K562 (cell line): ENCODE measurements around the gene C19orf85. TPM values are rescaled to one million over a fixed set of nuclear protein-coding genes. Genes with fewer than 3 reads are reported as not detected.
A peak's percentile ranks its signal among the peaks of the same experiment; 100 is the strongest.

Source experiments
- DMBX1 ChIP-seq: fragments of 250-450 bp; sonication (Bioruptor Pico); IDR thresholded peaks from 2 replicates; pipeline ENCODE4 v1.8.0; 2022; ENCODE audit warnings: inconsistent platforms, mild to moderate bottlenecking, moderate library complexity, borderline replicate concordance
- ELF2 ChIP-seq: fragments of 250-450 bp; sonication (Bioruptor Pico); IDR thresholded peaks from 2 replicates; pipeline ENCODE4 v1.5.0; 2021; ENCODE audit warnings: mild to moderate bottlenecking
- EP300 ChIP-seq: IDR thresholded peaks from 2 replicates; pipeline ENCODE4 v1.6.1; 2012; ENCODE audit warnings: low read length, improper control_type of control experiment
- FOXJ2 ChIP-seq: fragments of 200-800 bp; sonication (Bioruptor generic); IDR thresholded peaks from 2 replicates; pipeline ENCODE4 v1.6.1; 2016; ENCODE audit warnings: missing genetic modification characterization, missing compliant biosample characterization
- GTF3C2 ChIP-seq: IDR thresholded peaks from 3 replicates; pipeline ENCODE4 v1.6.1; 2011; ENCODE audit warnings: borderline replicate concordance, mild to moderate bottlenecking, moderate library complexity; ENCODE audit not compliant: insufficient read length; ENCODE audit errors: extremely low read depth
- HSF4 ChIP-seq: fragments of 250-450 bp; sonication (Bioruptor Pico); IDR thresholded peaks from 2 replicates; pipeline ENCODE4 v2.1.2; 2022; ENCODE audit warnings: mild to moderate bottlenecking, moderate library complexity, borderline replicate concordance
- IRF1 ChIP-seq: sonication (generic); formaldehyde crosslinking; IDR thresholded peaks from 2 replicates; pipeline ENCODE4 v1.8.0; 2022; ENCODE audit warnings: missing genetic modification reagents, mild to moderate bottlenecking, borderline replicate concordance
- JUNB ChIP-seq: fragments of 450-650 bp; formaldehyde crosslinking; conservative IDR thresholded peaks from 2 replicates; pipeline ENCODE4 v1.4.0; 2020; ENCODE audit warnings: mild to moderate bottlenecking
- KDM5B ChIP-seq: fragments of 200-600 bp; sonication (generic); IDR thresholded peaks from 2 replicates; pipeline ENCODE4 v1.6.1; 2012; ENCODE audit warnings: low read depth, mild to moderate bottlenecking, moderate library complexity, low read length, control low read depth, inconsistent platforms; ENCODE audit not compliant: insufficient replicate concordance
- MAFK ChIP-seq: IDR thresholded peaks from 2 replicates; pipeline ENCODE4 v1.6.1; 2011; ENCODE audit warnings: low read length, improper control_type of control experiment
- NCOA1 ChIP-seq: fragments of 450-650 bp; IDR thresholded peaks from 2 replicates; pipeline ENCODE4 v1.6.1; 2016; ENCODE audit warnings: low read depth
- NELFE ChIP-seq: IDR thresholded peaks from 2 replicates; pipeline ENCODE4 v1.6.1; 2011; ENCODE audit warnings: mild to moderate bottlenecking; ENCODE audit not compliant: insufficient read depth, insufficient read length
- NFATC3 ChIP-seq: fragments of 450-650 bp; IDR thresholded peaks from 2 replicates; pipeline ENCODE4 v1.6.1; 2017; ENCODE audit warnings: mild to moderate bottlenecking
- NR4A1 ChIP-seq, 2 experiments: fragments of 250-450 bp in 1 of 2; fragments of 450-650 bp in 1 of 2; sonication (Bioruptor Pico) in 1 of 2; IDR thresholded peaks; 2 replicates each; pipeline versions ENCODE4 v1.4.0 to v1.6.1; 2016 to 2020; ENCODE audit warnings: mild to moderate bottlenecking in 2 of 2, missing compliant biosample characterization in 1 of 2, missing genetic modification characterization in 1 of 2, moderate library complexity in 1 of 2
- PHF20 ChIP-seq: fragments of 450-650 bp; IDR thresholded peaks from 2 replicates; pipeline ENCODE4 v1.6.1; 2018; ENCODE audit not compliant: partially characterized antibody
- PHF21A ChIP-seq: fragments of 450-650 bp; IDR thresholded peaks from 2 replicates; pipeline ENCODE4 v1.6.1; 2017; ENCODE audit warnings: low read depth, borderline replicate concordance
- SPI1 ChIP-seq: IDR thresholded peaks from 2 replicates; pipeline ENCODE4 v1.6.1; 2011; ENCODE audit warnings: low read depth, low read length, control low read depth, borderline replicate concordance
- SREBF1 ChIP-seq: fragments of 150-350 bp; IDR thresholded peaks from 2 replicates; pipeline ENCODE4 v1.6.1; 2014; ENCODE audit warnings: antibody characterized with exemption, low read depth, low read length, borderline replicate concordance
- WHSC1 ChIP-seq: IDR thresholded peaks from one replicate; pipeline ENCODE4 v1.6.1; 2012; ENCODE audit warnings: low read length, control low read depth, inconsistent platforms
- ZBTB33 ChIP-seq: sonication (generic); formaldehyde crosslinking; IDR thresholded peaks from 2 replicates; pipeline ENCODE4 v1.8.1; 2023; ENCODE audit warnings: mild to moderate bottlenecking, missing genetic modification reagents
- ZNF347 ChIP-seq: fragments of 450-650 bp; formaldehyde crosslinking; IDR thresholded peaks from 2 replicates; pipeline ENCODE4 v1.4.0; 2020; ENCODE audit warnings: low read depth, mild to moderate bottlenecking, moderate library complexity
- ZNF436 ChIP-seq: fragments of 250-450, 450-650 bp; sonication (Bioruptor Pico); formaldehyde crosslinking; IDR thresholded peaks from 2 replicates; pipeline ENCODE4 v1.7.0; 2020; ENCODE audit warnings: mild to moderate bottlenecking
- ZNF57 ChIP-seq: fragments of 450-650 bp; formaldehyde crosslinking; IDR thresholded peaks from 2 replicates; pipeline ENCODE4 v1.4.0; 2020; ENCODE audit warnings: mild to moderate bottlenecking, moderate library complexity
- polyA plus RNA-seq, 8 experiments: library from polyadenylated mRNA; depleted of rRNA in 4 of 8; stranded (reverse) in 5 of 8; unstranded in 3 of 8; fragments of >200 nt; fragmentation: Nextera tagmentation in 2 of 8; fragmentation: Illumina TruSeq in 1 of 8; extraction: Ambion mirVana in 2 of 8; extraction: Trizol in 1 of 8; gene quantifications; 2 replicates each; pipeline versions ENCODE4 v1.2.1 to v1.2.3, GENCODE V29; 2011 to 2014; ENCODE audit warnings: inconsistent platforms in 1 of 8, missing spikeins in 1 of 8
- total RNA-seq, 7 experiments: library from RNA; depleted of rRNA in 6 of 7; stranded (reverse); fragments of >200 nt in 6 of 7; fragmentation: Illumina TruSeq in 2 of 7; extraction: Trizol in 2 of 7; gene quantifications; 2 replicates each; pipeline versions ENCODE4 v1.2.1 to v1.2.3, GENCODE V29; 2011 to 2021; ENCODE audit warnings: low replicate concordance in 1 of 7

The C19orf85 gene
- total and polyA plus RNA-seq, 9 of the 15 experiments (the other 6 are each of a cell fraction or from before 2014, with no cell fraction given) = not detected

- TF ChIP-seq IRF1 (CRISPR knock-in tag) (no peak), NELFE (no peak), PHF20 (no peak), DMBX1 (CRISPR knock-in tag) (peak; percentile 47; the same call in 1 of the 2 replicates), SREBF1 (no peak), ZBTB33 (CRISPR knock-in tag) (peak; percentile 42; the same call in 1 of the 2 replicates), PHF21A (peak; percentile 55; the same call in 1 of the 2 replicates), GTF3C2 (no peak), ZNF347 (CRISPR knock-in tag) (no peak), WHSC1 (no peak), EP300 (peak; percentile 91), FOXJ2 (no peak), SPI1 (peak; percentile 17; the same call in 1 of the 2 replicates), MAFK (no peak), JUNB (no peak), ZNF436 (CRISPR knock-in tag) (no peak), KDM5B (no peak), HSF4 (CRISPR knock-in tag) (0 out of 2 replicates have a peak, but pooled peaks have one; percentile 64), NR4A1 (CRISPR knock-in tag; IDR thresholded peaks at IDR 0.05) (no peak), NR4A1 (tag; IDR thresholded peaks at IDR 0.05) (peak; percentile 49; the same call in 1 of the 2 replicates), NCOA1 (peak; percentile 83), NFATC3 (no peak), ELF2 (CRISPR knock-in tag) (no peak), ZNF57 (CRISPR knock-in tag) (no peak)
Observed at GRCh38 chr19:55467236-55468053, 2.9 kb upstream of the C19orf85 start (continued).
